Nephron progenitor cell (in vitro differentiated cells): ENCODE results near the gene MYRF.
A peak's percentile ranks its signal among the peaks of the same experiment; 100 is the strongest.

Experiments
- DNase-seq: peaks from one replicate; pipeline ENCODE4 v3.0.0; 2021
- H3K27ac Mint-ChIP-seq: 2 replicates; pipeline ENCODE4 v1.8.0; 2021; ENCODE audit warnings: mild to moderate bottlenecking, moderate library complexity, mixed read lengths
- H3K27me3 Mint-ChIP-seq: 2 replicates; pipeline ENCODE4 v1.8.0; 2021; ENCODE audit warnings: mild to moderate bottlenecking, low read depth, mixed read lengths; ENCODE audit not compliant: poor library complexity
- H3K36me3 Mint-ChIP-seq: 2 replicates; pipeline ENCODE4 v1.8.0; 2021; ENCODE audit warnings: low read depth, mixed read lengths
- H3K4me1 Mint-ChIP-seq: 2 replicates; pipeline ENCODE4 v1.8.0; 2021; ENCODE audit warnings: mixed read lengths
- H3K4me3 Mint-ChIP-seq: 2 replicates; pipeline ENCODE4 v1.8.0; 2021; ENCODE audit warnings: mild to moderate bottlenecking, moderate library complexity, mixed read lengths
- H3K9me3 Mint-ChIP-seq: 2 replicates; pipeline ENCODE4 v1.8.0; 2021; ENCODE audit warnings: mild to moderate bottlenecking, moderate library complexity, mixed read lengths
- CTCF ChIP-seq: fragments of 200-600 bp; sonication (generic); IDR thresholded peaks from 2 replicates; pipeline ENCODE4 v1.5.0; 2021; ENCODE audit warnings: antibody characterized with exemption

Gene MYRF

GRCh38 chr11:61764606-61765260 lies 12.3 kb downstream of the MYRF start:
- DNase-seq = no peak
- Mint-ChIP-seq H3K36me3 (no peaks in the 10 kb centered on the region), H3K4me1 (peaks cover 66% of the 10 kb centered on the region), H3K27ac (no peak overlapping the region), H3K4me3 (no peak overlapping the region), H3K9me3 (no peaks in the 10 kb centered on the region), H3K27me3 (no peaks in the 10 kb centered on the region)
- TF ChIP-seq CTCF = no peak

DNA sequence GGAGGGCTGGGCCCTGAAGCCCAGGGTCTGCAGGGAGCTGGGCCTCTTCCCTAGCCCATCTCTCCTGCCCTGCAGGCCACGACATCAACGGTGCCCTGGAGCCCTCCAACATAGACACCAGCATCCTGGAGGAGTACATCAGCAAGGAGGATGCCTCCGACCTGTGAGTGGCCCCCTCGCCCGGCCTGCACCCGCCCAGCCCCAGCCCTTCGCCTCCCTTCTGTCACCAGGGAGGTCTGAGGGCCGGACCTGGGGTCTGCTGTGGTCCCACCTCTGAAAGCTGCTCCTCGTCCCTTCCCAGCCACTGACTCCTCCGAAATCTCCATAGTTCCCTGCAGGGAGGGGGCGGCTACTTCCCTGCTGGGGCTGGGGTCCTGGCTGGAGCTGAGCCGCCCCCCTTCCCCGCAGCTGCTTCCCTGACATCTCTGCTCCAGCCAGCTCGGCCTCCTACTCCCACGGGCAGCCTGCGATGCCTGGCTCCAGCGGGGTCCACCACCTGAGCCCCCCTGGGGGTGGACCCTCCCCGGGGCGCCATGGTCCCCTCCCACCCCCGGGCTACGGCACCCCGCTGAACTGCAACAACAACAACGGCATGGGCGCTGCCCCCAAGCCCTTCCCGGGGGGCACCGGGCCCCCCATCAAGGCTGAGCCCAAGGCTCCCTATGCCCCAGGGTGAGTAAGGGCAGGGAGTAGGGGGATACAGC lies 13.3 kb downstream of the MYRF start:
- Mint-ChIP-seq H3K4me1 (peaks cover 60% of the 10 kb centered on the region), H3K9me3 (no peaks in the 10 kb centered on the region), H3K27ac (no peak overlapping the region), H3K4me3 (no peak overlapping the region), H3K36me3 (no peaks in the 10 kb centered on the region), H3K27me3 (no peaks in the 10 kb centered on the region)
- no peak for DNase-seq
- no peak for TF ChIP-seq CTCF

- Mint-ChIP-seq H3K9me3 (no peaks in the 10 kb centered on the region), H3K27ac (peak overlapping the region; percentile 66)
Observed at GRCh38 chr11:61766353-61766841, 14.0 kb downstream of the MYRF start.

DNA sequence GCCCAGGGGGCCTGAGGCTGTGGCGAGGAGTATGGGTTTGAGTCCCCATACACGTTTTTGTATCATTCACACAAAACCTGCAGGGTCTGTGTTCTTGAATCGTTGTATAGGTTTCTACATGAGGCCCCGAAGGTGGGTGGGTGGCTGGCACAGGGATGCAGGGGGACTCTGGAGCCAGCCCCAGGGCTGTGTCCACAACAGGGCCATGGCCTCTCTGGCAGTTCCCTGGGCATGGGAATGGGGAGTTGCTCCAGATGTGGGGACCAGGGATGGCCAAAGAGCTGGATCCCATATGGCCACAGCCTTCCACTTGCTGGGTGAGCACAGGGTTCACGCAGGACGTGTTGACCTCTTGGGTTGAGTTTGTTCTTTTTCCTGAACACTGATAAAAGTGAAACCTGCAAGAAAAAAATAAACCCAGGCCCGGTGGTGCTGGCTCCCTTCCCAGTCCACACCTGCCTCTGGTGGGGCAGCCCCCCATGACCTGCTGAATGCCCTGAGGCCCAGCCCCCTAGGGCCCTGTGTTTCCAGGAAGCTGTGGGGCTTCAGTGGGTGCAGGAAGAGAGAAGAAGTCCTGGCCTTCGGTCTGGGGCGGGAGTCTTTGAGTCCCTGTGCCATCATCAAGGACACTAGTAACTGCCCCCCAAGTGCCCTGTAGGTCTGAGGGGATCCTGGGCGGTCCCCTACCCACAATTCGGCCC lies 16.1 kb downstream of the MYRF start:
- Mint-ChIP-seq H3K27me3 (no peaks in the 10 kb centered on the region), H3K27ac (no peak overlapping the region), H3K36me3 (no peaks in the 10 kb centered on the region), H3K4me1 (peaks cover 57% of the 10 kb centered on the region), H3K9me3 (no peaks in the 10 kb centered on the region), H3K4me3 (no peak overlapping the region)
- TF ChIP-seq CTCF = no peak
- no peak for DNase-seq

More at GRCh38 chr11:61766353-61766841, 14.0 kb downstream of the MYRF start:
- Mint-ChIP-seq H3K4me3 (no peak overlapping the region), H3K36me3 (no peaks in the 10 kb centered on the region), H3K4me1 (peaks cover 66% of the 10 kb centered on the region), H3K27me3 (no peaks in the 10 kb centered on the region)
- no peak for TF ChIP-seq CTCF
- DNase-seq = no peak

GRCh38 chr11:61769169-61769920 lies 16.9 kb downstream of the MYRF start:
- H3K27me3 Mint-ChIP-seq = peaks cover 3% of the 10 kb centered on the region
- peak; percentile 50 for TF ChIP-seq CTCF
- peaks cover 60% of the 10 kb centered on the region for H3K4me1 Mint-ChIP-seq
- no peak overlapping the region for H3K4me3 Mint-ChIP-seq
- DNase-seq = peak; percentile 48
- no peaks in the 10 kb centered on the region for H3K36me3 Mint-ChIP-seq
- no peak overlapping the region for H3K27ac Mint-ChIP-seq
- H3K9me3 Mint-ChIP-seq = no peaks in the 10 kb centered on the region
